Measurements from ENCODE around the gene CHODL. TPM values are rescaled to one million over a fixed set of nuclear protein-coding genes. Genes with fewer than 3 reads are reported as not detected.

The CHODL gene
- total and polyA plus RNA-seq, 2 of the 4 experiments (the other 2 are of a cell fraction): under 0.01 TPM; not detected in 1

DNA sequence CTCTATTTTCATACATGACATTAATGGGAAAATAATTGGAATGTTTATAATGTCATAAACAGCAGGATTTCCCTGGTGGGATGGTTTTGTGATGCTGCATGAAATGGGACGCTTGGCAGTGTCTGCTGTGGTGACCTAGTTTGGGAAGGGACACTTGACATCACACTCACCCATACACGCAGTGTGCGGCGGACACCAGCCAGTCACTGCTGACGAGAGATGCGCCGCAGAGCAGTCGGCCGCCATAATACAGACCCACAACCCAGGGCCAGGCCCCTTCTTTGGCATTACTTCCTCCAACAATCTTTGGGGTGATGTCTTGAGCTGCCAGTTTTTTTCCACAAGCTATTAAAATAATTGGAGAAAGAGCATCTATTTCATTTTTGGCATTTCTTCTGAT is 49.5 kb downstream of the CHODL start:
- no peak overlapping the region for H3K18ac ChIP-seq (ENCODE audit: low read depth, low read length)
- H3K27ac ChIP-seq (ENCODE audit: insufficient read depth, low read length): no peak overlapping the region
- CTCF ChIA-PET: no interaction called here
- no peak overlapping the region for H3K14ac ChIP-seq (replicated peaks; ENCODE audit: low read depth, low read length)
- no peak overlapping the region for H2AFZ ChIP-seq (replicated peaks; ENCODE audit: low read length, poor library complexity)
- no peaks in the 10 kb centered on the region for H3K27me3 ChIP-seq (ENCODE audit: control insufficient read depth, insufficient read depth, low read length)
- no peak overlapping the region for H3K4me3 ChIP-seq (ENCODE audit: insufficient read depth, low read depth, low read length)
- dilution Hi-C loops (cut with HindIII; ENCODE audit: low sequenced_read_pairs, unreplicated experiment): no loop called here
- no peak overlapping the region for H2BK120ac ChIP-seq (ENCODE audit: low read depth, low read length)
- no peaks in the 10 kb centered on the region for H3K4me1 ChIP-seq (ENCODE audit: control insufficient read depth, insufficient read depth, low read length)
- POLR2A ChIA-PET (ENCODE audit: unreplicated experiment): no interaction called here
- no peak overlapping the region for H3K9ac ChIP-seq (ENCODE audit: low read depth, low read length)
- no peak overlapping the region for H3K23ac ChIP-seq (ENCODE audit: low read depth, low read length)
- H2AK5ac ChIP-seq (ENCODE audit: low read depth, low read length): no peak overlapping the region
- ATAC-seq (ENCODE audit: low read depth) (no peak), DNase-seq (no peak)
- H4K8ac ChIP-seq (ENCODE audit: low read depth in 2 of 2, low read length in 2 of 2): no peak overlapping the region
- TF ChIP-seq BHLHE40 (IDR thresholded peaks at IDR 0.05; ENCODE audit: low read depth, low read length) (no peak), RFX5 (IDR thresholded peaks at IDR 0.05; ENCODE audit: low read depth, low read length) (no peak), MXI1 (IDR thresholded peaks at IDR 0.05; ENCODE audit: borderline replicate concordance, low read depth, low read length) (no peak), CEBPB (IDR thresholded peaks at IDR 0.05; ENCODE audit: low read depth, low read length) (no peak), SMC3 (IDR thresholded peaks at IDR 0.05; ENCODE audit: low read depth, low read length) (no peak), CHD1 (IDR thresholded peaks at IDR 0.05; ENCODE audit: low read depth, low read length) (no peak), NFE2L2 (IDR thresholded peaks at IDR 0.05; ENCODE audit: low read depth, low read length) (no peak), MAFK (IDR thresholded peaks at IDR 0.05; ENCODE audit: low read depth, low read length) (no peak), RCOR1 (IDR thresholded peaks at IDR 0.05; ENCODE audit: insufficient replicate concordance, low read length) (no peak), RAD21 (IDR thresholded peaks at IDR 0.05; ENCODE audit: low read length) (no peak), FOS (IDR thresholded peaks at IDR 0.05; ENCODE audit: low read depth, low read length) (no peak), MAZ (IDR thresholded peaks at IDR 0.05; ENCODE audit: borderline replicate concordance, low read depth, low read length) (no peak)
- TF ChIP-seq, protein P1, sequence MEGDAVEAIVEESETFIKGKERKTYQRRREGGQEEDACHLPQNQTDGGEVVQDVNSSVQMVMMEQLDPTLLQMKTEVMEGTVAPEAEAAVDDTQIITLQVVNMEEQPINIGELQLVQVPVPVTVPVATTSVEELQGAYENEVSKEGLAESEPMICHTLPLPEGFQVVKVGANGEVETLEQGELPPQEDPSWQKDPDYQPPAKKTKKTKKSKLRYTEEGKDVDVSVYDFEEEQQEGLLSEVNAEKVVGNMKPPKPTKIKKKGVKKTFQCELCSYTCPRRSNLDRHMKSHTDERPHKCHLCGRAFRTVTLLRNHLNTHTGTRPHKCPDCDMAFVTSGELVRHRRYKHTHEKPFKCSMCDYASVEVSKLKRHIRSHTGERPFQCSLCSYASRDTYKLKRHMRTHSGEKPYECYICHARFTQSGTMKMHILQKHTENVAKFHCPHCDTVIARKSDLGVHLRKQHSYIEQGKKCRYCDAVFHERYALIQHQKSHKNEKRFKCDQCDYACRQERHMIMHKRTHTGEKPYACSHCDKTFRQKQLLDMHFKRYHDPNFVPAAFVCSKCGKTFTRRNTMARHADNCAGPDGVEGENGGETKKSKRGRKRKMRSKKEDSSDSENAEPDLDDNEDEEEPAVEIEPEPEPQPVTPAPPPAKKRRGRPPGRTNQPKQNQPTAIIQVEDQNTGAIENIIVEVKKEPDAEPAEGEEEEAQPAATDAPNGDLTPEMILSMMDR (conservative IDR thresholded peaks at IDR 0.05; ENCODE audit: low read depth, low read length): no peak
- TF ChIP-seq, protein P2, sequence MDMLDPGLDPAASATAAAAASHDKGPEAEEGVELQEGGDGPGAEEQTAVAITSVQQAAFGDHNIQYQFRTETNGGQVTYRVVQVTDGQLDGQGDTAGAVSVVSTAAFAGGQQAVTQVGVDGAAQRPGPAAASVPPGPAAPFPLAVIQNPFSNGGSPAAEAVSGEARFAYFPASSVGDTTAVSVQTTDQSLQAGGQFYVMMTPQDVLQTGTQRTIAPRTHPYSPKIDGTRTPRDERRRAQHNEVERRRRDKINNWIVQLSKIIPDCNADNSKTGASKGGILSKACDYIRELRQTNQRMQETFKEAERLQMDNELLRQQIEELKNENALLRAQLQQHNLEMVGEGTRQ (IDR thresholded peaks at IDR 0.05; ENCODE audit: low read depth, low read length): no peak
- TF ChIP-seq, protein P3, sequence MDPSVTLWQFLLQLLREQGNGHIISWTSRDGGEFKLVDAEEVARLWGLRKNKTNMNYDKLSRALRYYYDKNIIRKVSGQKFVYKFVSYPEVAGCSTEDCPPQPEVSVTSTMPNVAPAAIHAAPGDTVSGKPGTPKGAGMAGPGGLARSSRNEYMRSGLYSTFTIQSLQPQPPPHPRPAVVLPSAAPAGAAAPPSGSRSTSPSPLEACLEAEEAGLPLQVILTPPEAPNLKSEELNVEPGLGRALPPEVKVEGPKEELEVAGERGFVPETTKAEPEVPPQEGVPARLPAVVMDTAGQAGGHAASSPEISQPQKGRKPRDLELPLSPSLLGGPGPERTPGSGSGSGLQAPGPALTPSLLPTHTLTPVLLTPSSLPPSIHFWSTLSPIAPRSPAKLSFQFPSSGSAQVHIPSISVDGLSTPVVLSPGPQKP (IDR thresholded peaks at IDR 0.05; ENCODE audit: borderline replicate concordance, low read depth, low read length): no peak
- H2BK15ac ChIP-seq (ENCODE audit: low read depth, low read length): no peak overlapping the region
- no peaks in the 10 kb centered on the region for H3K9me1 ChIP-seq (ENCODE audit: insufficient read depth, low read length)
- WGBS, 2 experiments (ENCODE audit: extremely low coverage in 2 of 2, insufficient read length in 1 of 2): no CpG with 5 or more reads among the region's 9 CpGs
- intact Hi-C loops (cut with micrococcal nuclease): no loop called here
- H4K5ac ChIP-seq (ENCODE audit: low read depth, low read length): no peak overlapping the region
- no peaks in the 10 kb centered on the region for H3K79me1 ChIP-seq (ENCODE audit: low read depth in 1 of 2, low read length in 2 of 2)
- no TSS peak for BruUV-seq (replicated peaks)
- no peak overlapping the region for H2BK20ac ChIP-seq (ENCODE audit: low read depth, low read length)
- no peak overlapping the region for H3K4me2 ChIP-seq (ENCODE audit: low read depth, low read length)
- H4K20me1 ChIP-seq (ENCODE audit: insufficient read depth, low read length): no peaks in the 10 kb centered on the region
- in situ Hi-C loops (cut with MboI; ENCODE audit: low sequenced_read_pairs): no loop called here
- H3K56ac ChIP-seq (ENCODE audit: extremely low read depth, insufficient read depth, low read length): no peak overlapping the region
- no peak overlapping the region for H2AK9ac ChIP-seq (replicated peaks; ENCODE audit: low read depth, low read length, poor library complexity)
- no peak overlapping the region for H3K4ac ChIP-seq (ENCODE audit: low read depth, low read length)
- H2BK5ac ChIP-seq (ENCODE audit: low read depth, low read length, poor library complexity, severe bottlenecking): no peak overlapping the region
- no peaks in the 10 kb centered on the region for H3K36me3 ChIP-seq (ENCODE audit: control insufficient read depth, insufficient read depth, low read length)
- H3K9me3 ChIP-seq (ENCODE audit: control insufficient read depth, insufficient read depth, low read length): peaks cover 1% of the 10 kb centered on the region; the same call in 1 of the 2 replicates
- no peak overlapping the region for H4K91ac ChIP-seq (ENCODE audit: insufficient read depth, low read depth, low read length)
